ENCODE results near the gene TMEM74B.

DNA sequence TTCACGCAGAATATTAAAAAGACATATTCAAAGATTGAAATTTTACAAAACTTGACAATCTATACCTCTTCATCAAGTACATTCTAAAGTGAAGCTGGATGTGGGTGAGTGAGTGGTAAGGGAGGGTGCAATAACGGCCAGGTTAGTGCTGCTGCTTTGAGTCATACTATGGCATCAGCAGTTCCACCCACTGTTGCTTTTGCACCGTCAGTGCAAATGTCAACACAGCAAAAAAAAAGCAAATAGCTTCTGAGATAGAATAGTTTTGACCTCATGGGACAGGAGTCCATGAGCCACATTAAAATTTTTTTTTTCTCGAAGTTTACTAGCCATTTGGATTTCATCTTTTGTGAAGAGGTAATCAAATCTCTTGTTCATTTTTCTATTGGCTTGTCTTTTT, 34.6 kb downstream of the TMEM74B start:
- TF ChIP-seq CTCF (IDR thresholded peaks at IDR 0.05): no peak
- TF ChIP-seq POLR2A (IDR thresholded peaks at IDR 0.05): no peak
